ENCODE measurements around the gene SELENOW.
"Not testable (repeated sequence)": the region's sequence is repeated elsewhere in the genome, so short reads cannot be mapped to it uniquely, and the experiment has no call there.

SELENOW gene

DNA sequence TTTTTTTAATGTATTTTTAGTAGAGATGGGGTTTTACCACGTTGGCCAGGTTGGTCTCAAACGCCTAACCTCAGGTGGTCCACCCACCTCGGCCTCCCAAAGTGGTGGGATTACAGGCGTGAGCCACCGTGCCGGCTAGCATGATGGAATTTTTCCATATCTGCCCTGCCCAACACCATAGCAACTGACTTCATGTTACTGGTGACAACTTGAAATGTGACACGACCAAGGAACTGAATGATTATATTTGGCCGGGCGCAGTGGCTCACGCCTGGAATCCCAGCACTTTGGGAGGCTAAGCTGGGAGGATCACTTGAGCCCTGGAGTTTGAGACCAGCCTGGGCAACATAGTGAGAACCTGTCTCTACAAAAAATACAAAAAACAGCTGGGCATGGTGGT, 8.8 kb downstream of the SELENOW start:
- DNase-seq = not testable (repeated sequence)

DNA sequence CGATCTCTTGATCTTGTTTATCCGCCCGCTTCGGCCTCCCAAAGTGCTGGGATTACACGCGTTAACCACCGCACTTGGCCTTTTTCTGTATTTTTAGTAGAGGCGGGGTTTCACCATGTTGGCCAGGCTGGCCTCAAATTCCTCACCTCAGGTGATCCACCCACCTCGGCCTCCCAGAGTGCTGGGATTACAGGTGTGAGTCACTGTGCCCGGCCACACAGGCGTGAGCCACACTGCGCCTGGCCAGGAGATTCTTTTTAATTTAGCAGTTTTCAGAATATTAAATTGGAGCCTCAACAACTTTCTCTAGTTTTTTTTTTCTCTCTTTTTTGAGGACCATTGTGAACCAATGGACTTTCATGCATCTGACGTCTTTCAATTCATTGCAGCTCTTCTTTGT, 11.3 kb downstream of the SELENOW start:
- DNase-seq = not testable (repeated sequence)

DNA sequence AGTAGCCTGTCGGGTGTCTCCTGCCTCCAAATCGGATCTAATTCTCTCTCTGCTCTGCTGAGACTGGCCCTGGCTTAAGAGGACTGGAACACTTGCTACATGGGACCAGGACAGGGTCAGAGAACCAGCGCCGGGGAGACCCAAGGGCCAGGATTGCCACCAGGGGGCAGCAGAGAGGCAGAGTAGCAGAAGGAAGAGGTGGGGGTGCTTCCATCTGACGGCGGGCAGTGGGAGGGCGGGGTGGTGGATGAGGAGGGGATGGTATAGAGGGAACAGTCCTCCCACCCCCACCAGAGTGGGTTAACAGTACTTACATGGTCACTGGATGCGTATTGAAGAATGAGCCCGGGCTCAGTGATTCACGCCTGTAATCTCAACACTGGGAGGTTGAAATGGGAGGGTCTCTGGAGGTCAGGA, 11.9 kb downstream of the SELENOW start:
- peak; percentile 69 for DNase-seq

DNA sequence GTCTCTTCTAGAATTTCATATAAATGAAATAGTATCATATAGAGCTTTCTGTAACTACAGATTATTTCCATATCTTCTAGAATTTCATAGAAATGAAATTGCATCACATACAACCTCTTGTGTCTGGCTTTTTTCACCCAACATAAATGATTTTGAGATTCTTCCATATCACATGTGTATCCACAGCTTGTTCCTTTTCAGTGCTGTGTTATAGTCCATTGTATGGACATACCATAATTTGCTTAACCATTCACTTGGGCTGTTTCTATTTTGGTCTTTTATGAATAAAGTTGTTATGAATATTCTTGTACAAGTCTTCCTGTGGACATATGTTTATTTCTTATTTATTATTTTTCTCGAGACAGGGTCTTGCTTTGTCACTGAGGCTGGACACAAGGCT, 14.1 kb downstream of the SELENOW start:
- no peak for DNase-seq

DNA sequence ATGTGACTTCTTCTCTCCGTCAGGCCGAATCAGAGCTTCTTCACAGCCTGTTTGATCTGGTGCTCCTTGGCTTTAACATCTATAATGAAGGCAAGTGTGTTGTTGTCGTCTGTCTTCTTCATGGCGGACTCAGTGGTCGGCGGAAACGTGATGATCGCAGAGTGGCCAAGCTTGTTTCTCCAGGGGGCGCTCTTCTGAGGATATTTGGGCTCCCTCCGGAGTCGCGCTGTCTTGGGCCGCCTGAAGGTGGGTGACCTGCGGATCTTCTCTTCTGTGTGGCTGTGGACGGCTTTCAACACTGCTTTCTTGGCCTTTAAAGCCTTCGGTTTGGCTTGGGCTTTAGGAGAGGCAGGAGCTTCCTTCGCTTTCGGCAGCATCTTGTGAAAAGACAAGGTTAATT, 16.0 kb downstream of the SELENOW start:
- DNase-seq = no peak

- DNase-seq = no peak
Measured at GRCh38 chr19:47796785-47797184, 18.3 kb downstream of the SELENOW start.

DNA sequence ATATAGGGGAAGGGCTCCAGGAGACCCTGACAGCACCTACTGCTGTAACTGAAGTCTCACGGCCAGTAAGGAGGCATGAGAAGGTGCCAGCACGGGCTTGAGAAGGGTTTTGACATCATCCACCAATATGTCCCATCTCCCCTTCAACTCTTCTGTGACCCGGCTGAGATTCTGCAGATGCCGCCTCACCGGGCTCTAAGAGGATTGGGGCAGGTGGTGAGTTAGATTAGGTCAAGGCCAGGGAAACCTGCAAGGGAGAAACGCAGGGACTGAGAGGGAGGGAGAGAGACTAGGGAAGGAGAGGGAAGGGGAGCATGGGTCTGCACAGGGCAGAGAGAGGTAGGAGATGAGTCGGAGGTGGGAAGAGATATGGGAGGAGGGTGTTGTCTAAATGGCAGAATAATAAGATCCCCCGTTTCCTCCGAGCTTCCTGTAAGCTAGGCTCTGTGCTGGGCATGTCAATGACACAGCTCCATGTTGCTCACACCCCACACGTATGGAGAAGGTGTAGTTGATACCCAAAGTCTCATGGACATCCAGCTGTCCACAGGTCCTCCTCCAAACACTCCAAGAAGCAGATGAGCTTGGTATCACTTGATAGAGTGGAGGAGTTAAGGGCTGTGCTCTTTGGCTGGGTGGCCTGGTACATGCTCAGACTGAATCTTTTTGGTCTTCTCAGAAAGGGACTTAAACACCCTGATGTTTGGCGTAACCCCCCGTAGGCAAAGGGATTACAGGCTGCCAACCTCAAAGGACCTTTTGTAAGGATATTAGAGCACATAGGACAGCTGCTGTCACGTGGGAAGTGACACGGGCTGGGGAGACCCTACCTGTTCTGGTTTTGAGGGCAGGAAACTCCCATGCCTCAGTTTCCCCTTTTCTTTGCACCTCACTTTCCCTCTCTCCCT, 19.7 kb downstream of the SELENOW start:
- DNase-seq = no peak

DNA sequence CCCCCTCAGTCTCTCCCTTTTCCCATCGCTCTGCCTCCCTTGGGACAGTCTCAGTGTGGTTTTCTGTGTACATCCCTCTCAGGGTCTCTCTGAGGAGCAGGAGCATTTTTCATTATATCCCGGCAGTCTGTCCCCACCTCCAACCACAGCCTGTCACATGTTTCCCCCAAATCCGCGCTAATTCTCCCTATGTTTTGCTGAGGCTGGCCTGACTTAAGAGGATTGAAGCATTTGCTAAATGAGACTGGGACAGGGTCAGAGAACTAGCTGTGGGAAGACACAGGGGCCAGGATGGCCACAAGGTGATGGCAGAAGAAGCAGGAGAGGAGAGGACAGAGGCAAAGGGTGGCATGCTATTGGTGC, 20.4 kb downstream of the SELENOW start:
- DNase-seq = no peak

DNA sequence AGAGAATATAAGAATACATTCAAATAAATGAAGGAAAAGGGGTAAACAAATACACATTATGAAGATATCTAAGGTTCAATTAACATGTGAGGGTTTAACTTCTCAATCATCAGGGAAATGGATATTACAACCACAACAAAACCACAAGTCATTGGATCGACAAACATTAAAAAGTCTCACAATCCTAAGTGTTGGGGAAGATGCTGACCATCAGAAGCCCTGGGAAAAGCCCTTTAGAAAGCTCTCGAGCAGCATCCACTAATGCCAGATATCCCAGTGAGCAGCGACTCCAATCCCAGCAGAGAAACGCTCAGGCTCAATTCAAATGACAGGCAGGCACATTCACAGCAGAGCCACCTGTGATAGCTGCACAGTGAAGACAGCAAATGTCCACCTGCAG, 22.8 kb downstream of the SELENOW start:
- DNase-seq = no peak

DNA sequence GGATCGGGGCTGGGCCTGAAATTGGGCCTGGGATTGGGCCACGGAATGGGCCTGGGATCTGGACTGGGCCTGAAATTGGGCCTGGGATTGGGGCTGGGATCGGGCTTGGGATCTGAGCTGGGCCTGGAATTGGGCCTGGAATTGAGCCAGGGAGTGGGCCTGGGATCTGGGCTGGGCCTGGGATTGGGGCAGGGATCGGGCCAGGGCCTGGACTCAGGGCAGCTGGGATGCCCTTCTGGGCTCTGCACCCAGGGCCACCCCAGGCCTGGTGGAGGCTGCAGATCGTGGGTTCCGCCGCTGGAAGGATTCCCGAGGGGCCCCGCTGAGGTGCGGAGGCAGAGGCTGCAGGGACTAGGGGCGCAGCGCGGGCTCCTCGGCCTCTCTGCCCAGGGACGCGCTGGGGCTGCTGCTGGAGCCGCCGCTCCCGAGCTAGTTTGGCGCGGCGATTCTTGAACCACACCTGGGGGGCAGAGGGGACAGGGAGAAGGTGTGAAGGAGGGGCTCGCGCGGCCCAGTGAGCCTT, 24.1 kb downstream of the SELENOW start:
- no peak for DNase-seq

GRCh38 chr19:47803148-47803547, 24.6 kb downstream of the SELENOW start:
- not testable (repeated sequence) for DNase-seq

- not testable (repeated sequence) for DNase-seq
Measured at GRCh38 chr19:47803671-47804070, 25.2 kb downstream of the SELENOW start.

DNA sequence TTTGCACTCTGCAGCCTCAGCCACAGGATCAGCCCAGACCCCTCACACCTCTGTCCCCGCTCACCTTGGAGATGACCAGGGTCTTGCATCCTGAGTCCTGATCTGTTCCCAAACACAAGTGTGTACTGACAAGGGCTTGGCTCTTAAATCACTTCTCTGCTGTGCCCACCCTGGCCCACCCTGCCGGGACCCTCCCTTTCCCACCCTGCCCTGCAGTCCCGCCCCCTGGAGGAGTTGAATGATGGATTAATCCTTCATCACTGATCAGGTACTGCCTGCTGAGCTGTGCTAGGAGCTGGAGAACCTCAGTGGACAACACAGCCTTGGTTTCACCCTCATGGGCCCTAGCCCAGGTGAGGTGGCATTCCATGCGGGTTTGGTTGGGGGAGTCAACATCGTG, 25.9 kb downstream of the SELENOW start, which contains the start of gene TPRX1:
Gene TPRX1, minus strand, starts transcription at position 101 of the 400 bp plus-strand sequence. Its CDS starts 12 bp downstream, at position 89.
- not testable (repeated sequence) for DNase-seq

GRCh38 chr19:47805313-47805712, 26.8 kb downstream of the SELENOW start:
- DNase-seq = no peak

DNA sequence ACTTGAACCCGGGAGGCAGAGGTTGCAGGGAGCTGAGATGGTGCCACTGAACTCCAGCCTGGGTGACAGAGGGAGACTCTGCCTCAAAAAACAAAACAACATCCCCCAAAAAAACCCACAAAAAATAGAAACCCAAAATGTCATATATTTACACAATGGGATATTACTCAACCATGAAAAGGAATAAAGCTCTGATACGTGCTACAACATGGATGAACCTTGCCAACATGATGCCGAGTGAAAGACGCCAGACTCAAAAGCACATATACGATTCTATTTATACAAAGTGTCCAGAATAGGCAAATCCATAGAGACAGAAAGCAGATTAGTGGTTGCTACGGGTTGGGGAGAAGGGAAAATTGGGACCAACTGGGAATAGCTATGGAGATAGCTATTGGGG, 27.9 kb downstream of the SELENOW start:
- DNase-seq = no peak

DNA sequence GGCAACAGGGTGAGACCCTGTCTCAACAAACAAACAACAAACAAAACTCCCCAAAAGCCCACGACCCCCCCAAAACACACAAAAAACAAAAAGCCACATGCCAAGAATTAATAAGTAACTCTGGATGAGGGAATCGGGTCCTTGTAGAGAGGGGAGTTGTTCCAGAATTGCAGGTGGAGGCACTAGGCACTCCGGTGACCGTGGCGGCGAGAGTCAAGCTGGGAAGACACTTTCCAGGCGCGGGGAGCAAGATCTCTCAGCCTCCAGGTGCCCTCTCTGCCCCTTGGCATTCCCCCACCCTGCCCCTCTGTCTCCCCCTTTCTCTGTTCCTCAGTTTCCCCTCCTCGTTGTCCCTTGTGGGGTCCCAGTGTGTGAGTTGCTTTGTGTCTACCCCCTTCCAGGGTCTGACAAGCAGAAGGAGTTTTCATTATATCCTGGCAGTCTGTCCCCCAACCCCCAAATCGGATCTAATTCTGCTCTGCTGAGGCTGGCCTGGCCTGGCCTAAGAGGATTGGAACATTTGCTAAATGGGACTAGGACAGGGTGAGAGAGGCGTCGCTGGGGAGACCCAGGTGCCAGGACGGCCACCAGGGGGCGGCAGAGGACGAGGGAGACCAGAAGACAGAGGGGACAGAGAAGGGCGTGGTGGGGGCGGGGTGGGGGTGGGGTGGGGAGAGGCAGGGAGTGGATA, 34.9 kb downstream of the SELENOW start:
- DNase-seq = peak; percentile 80

DNA sequence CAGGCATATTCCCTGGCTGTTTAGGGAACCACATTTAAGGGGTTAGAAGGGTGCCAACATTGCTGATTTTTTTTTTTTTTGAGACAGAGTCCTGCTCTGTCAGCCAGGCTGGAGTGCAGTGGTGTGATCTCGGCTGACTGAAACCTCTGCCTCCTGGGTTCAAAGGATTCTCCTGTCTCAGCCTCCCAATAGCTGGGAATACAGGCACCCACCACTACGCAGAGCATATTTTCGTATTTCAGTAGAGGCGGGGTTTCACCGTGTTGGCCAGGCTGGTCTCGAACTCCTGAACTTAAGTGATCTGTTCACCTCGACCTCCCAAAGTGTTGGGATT, 35.5 kb downstream of the SELENOW start:
- DNase-seq = no peak

DNA sequence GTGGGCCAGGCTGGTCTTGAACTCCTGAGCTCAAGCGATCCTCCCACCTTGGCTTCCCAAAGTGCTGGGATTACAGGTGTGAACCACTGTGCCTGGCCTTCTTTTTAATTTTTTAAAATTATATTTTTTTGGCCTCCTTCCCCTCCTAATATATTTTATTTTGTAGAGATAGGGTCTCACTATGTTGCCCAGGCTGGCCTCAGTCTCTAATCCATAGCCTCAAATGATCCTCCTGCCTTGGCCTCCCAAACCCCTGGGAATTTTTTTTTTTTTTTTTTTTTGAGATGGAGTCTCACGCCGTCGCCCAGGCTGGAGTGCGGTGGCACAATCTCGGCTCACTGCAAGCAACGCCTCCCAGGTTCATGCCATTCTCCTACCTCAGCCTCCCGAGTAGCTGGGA, 37.8 kb downstream of the SELENOW start:
- not testable (repeated sequence) for DNase-seq

DNA sequence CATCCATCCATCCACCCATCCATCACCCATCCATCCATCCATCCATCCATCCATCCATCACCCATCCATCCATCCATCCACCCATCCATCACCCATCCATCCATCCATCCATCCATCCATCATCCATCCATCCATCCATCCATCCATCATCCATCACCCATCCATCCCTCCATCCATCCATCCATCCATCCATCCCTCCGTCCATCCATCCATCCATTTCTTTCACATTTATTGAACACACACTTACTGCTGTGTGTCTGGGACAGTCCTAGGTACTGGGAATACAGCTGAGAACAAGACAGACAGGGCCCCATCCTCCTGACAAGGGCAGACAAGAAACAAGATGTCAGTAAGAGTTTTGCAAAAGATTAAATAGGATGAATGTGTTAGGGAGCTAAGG, 39.7 kb downstream of the SELENOW start:
- not testable (repeated sequence) for DNase-seq

GRCh38 chr19:47819858-47820257, 41.4 kb downstream of the SELENOW start:
- no peak for DNase-seq

DNA sequence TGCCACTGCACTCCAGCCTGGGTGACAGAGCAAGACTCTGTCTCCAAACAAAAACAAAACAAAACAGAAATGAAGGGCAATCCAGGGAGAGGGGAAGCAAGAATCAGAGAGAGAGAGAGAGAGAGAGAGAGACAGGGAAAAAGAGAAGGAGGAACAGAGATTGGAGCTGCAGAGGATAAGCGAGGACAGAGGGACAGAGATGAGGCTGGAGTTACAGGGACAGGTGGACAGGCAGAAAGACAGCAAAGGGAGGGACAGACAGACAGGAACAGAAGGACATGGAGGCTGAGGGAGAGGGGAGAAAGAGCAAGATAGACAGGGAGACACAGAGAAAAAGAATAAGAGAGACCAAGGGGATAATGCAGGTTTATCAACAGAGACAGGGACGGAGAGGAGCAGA, 41.9 kb downstream of the SELENOW start:
- no peak for DNase-seq

DNA sequence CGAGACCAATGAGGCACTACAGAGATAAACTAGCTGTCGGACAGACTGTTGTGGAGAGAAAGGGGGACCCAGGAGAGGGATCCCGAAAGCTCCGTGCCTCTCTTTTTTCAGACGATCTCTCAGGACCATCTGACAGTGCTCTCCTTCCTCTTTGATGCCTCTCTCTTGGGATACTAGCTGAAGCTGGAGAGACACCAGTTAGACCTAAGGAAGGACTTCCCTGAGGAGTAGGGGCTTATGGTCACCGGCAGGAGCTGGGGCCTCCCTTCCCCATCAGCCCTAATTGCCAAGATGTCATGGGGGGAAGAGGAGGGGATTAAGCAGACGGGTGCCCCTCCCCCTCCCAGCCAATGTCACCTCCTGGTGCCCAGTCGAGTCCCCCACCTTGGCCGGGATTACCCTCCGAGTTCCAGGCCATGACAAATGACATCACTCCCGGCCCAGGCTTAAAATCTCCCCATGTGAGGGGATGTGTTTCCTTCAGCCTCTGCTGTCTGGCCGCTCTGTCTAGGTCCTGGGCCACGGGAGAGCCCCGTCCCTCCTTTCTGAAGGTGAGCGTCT, 43.0 kb downstream of the SELENOW start, which contains the start of gene CRX:
Gene CRX, plus strand, starts transcription at position 478 of the 561 bp plus-strand sequence. CDS start 12,507 bp downstream, outside the sequence.
- no peak for DNase-seq

- no peak for DNase-seq
Measured at GRCh38 chr19:47824396-47824795, 45.9 kb downstream of the SELENOW start.

GRCh38 chr19:47826800-47827199, 48.3 kb downstream of the SELENOW start:
- DNase-seq = no peak

Measured in hematopoietic multipotent progenitor cell treated with erythropoietin and hydrocortisone succinate and interleukin-3 and kit ligand, for 8 days (in vitro differentiated cells).